Neural cell (in vitro differentiated cells): Measurements from ENCODE around the gene FILIP1L.

Source experiments
- EP300 ChIP-seq: fragments of 450-650 bp; conservative IDR thresholded peaks from 2 replicates; pipeline ENCODE4 v1.6.1; 2014; ENCODE audit warnings: antibody characterized with exemption, mild to moderate bottlenecking, moderate library complexity; ENCODE audit not compliant: poor library complexity, severe bottlenecking
- EZH2 ChIP-seq: fragments of 200-600, 300-800 bp; shearing (Covaris generic), sonication (generic); IDR thresholded peaks from 2 replicates; pipeline ENCODE4 v1.6.1; 2014; ENCODE audit warnings: antibody characterized with exemption, low read length, borderline replicate concordance, mild to moderate bottlenecking; ENCODE audit not compliant: insufficient read depth, poor library complexity, severe bottlenecking
- MXI1 ChIP-seq: fragments of 450-650 bp; conservative IDR thresholded peaks from 2 replicates; pipeline ENCODE4 v1.6.1; 2014; ENCODE audit warnings: antibody characterized with exemption, mild to moderate bottlenecking; ENCODE audit not compliant: poor library complexity, severe bottlenecking
- POLR2AphosphoS5 ChIP-seq: IDR thresholded peaks from 2 replicates; pipeline ENCODE4 v1.6.1; 2012
- SMC3 ChIP-seq: fragments of 450-650 bp; conservative IDR thresholded peaks from 2 replicates; pipeline ENCODE4 v1.6.1; 2014; ENCODE audit warnings: antibody characterized with exemption, mild to moderate bottlenecking, moderate library complexity; ENCODE audit not compliant: poor library complexity
- TF ChIP-seq, protein P1 (sequence below): fragments of 450-650 bp; IDR thresholded peaks from 2 replicates; pipeline ENCODE4 v1.5.1; 2014; ENCODE audit warnings: antibody characterized with exemption, mild to moderate bottlenecking, moderate library complexity; ENCODE audit not compliant: poor library complexity, severe bottlenecking

- TF ChIP-seq, protein P1, sequence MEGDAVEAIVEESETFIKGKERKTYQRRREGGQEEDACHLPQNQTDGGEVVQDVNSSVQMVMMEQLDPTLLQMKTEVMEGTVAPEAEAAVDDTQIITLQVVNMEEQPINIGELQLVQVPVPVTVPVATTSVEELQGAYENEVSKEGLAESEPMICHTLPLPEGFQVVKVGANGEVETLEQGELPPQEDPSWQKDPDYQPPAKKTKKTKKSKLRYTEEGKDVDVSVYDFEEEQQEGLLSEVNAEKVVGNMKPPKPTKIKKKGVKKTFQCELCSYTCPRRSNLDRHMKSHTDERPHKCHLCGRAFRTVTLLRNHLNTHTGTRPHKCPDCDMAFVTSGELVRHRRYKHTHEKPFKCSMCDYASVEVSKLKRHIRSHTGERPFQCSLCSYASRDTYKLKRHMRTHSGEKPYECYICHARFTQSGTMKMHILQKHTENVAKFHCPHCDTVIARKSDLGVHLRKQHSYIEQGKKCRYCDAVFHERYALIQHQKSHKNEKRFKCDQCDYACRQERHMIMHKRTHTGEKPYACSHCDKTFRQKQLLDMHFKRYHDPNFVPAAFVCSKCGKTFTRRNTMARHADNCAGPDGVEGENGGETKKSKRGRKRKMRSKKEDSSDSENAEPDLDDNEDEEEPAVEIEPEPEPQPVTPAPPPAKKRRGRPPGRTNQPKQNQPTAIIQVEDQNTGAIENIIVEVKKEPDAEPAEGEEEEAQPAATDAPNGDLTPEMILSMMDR: no peak
- TF ChIP-seq EP300 (no peak), MXI1 (no peak), EZH2 (no peak), SMC3 (no peak), POLR2AphosphoS5 (no peak)
Observed at GRCh38 chr3:99825004-99825640, 289.2 kb downstream of the FILIP1L start.
